HG03378 (cell line): Measurements from ENCODE around the gene THAP2.
"Not testable (repeated sequence)": the region's sequence is repeated elsewhere in the genome, so short reads cannot be mapped to it uniquely, and the experiment has no call there.

Experiments
- ATAC-seq: cut with Tn5 transposase; IDR thresholded peaks from one replicate; pipeline ENCODE4 v1.9.1; 2021; ENCODE audit warnings: mild to moderate bottlenecking, moderate library complexity; ENCODE audit not compliant: unreplicated experiment

The THAP2 gene

GRCh38 chr12:71661977-71662530 lies 2.0 kb upstream of the THAP2 start:
- ATAC-seq = no peak

DNA sequence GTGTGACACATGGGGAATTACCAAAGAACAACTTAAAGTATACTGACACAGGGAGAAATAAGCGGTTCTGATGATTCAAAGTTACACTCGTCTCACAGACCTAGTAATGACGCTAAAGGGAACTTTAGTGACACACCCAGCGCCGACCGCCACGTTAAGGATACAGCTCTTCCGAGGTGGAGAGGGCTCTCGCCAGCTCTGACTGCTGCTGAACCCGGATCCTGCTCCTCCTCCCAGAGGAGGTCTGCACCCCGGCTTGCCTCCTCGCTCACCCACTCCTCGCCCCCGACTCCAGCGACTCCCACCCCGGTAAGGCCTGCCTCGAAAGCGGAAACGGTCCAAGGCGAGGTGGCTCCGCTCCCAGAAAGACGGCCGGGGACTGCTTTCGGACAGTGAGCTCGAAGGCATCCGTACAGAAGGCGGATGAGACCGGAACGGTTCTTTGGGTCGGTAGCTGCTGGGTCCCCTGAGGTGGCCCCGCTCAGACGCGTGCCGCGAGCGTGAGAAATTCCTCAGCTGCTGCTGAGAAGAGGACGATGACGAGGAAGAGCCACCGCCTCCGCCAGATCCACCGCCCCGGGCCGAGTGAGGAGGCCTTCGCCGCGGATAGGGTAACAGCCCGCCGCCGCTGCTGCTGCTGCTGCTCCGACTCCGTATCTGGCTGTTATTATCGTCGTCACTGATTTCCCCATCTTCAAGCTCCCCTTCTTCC lies 1.1 kb upstream of the THAP2 start:
- peak; percentile 27 for ATAC-seq

- ATAC-seq = peak; percentile 8
Measured at GRCh38 chr12:71664411-71665089, 449 bp downstream of the THAP2 start.

DNA sequence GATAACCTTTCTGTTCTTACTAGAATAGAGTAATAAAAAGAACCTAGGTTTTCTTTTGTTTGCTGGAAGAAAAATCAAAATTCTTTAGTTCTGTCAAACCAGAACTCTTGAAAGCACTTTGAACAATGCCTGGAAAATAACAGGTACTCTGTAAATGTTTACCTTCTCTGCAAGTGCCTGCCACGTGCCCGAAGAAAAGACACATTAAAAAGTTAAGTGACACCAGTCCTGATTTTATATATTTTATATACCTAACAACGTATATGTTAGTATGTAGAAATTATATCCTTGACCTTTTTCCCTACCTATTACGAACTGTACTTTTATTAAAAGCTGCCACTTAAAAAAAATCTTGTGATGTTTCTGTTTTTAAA lies 976 bp downstream of the THAP2 start:
- no peak for ATAC-seq

DNA sequence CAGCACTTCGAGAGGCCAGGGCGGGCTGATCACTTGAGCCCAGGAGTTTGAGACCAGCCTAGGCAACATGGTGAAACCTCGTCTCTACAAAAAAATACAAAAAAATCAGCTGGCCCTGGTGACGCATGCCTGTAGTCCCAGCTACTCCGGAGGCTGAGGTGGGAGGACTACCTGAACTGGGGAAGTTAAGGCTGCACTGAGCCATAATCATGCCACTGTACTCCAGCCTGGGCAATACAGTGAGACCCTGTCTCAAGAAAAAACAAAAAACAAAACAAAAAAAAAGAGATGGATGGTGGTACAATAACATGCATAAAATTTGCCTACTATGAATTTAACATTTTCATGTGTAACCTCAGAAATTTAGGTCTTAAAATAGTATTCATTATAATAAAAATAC lies 2.2 kb downstream of the THAP2 start:
- no peak for ATAC-seq

GRCh38 chr12:71671311-71671710 lies 7.2 kb downstream of the THAP2 start:
- no peak for ATAC-seq

DNA sequence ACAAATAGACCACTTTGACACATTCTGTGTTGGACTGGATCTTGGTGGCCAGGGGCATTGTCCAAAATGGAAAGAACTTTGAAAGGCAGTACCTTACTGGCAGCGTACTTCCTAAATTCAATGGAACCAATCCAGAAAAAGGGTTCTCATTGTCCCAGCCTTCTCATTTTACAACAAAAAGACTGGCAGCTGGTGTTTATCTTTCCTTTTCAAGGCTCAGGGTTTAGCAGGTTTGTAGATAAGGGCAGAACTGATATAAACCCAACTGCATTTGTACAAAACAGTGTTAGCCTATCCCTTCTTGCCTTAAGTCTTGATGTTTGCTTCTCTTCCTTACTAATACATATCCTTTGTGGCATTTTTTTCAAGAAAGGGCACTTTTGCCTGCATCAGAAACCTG lies 7.7 kb downstream of the THAP2 start:
- no peak for ATAC-seq

- ATAC-seq = no peak
Measured at GRCh38 chr12:71682466-71682865, 18.4 kb downstream of the THAP2 start.

DNA sequence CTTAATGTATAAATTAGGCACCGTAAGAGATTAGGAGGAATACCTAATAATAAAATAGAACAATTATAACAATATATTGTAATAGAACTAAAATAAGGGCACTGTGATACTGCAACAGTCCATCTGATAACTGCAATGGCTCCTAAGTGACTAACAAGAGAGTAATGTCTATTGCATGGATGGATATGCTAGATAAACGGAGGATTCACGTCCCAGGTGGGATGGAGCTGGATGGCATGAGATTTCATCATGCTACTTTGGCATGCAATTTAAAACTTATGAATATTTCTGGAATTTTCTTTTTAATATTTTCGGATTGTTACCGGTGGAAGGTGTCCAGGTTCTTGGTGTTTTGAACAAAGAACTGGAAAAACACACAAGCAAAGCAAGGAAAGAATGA lies 19.5 kb downstream of the THAP2 start:
- ATAC-seq = no peak

- no peak for ATAC-seq
Measured at GRCh38 chr12:71684081-71684480, 20.0 kb downstream of the THAP2 start.

- no peak for ATAC-seq
Measured at GRCh38 chr12:71685312-71685906, 21.3 kb downstream of the THAP2 start.

- ATAC-seq = peak; percentile 77
Measured at GRCh38 chr12:71685914-71686657, 22.0 kb downstream of the THAP2 start, which contains the start of gene TMEM19. Gene TMEM19, plus strand, starts transcription at chr12:71686082. Its CDS starts 599 bp downstream, at chr12:71686681.

GRCh38 chr12:71686658-71687025 lies 22.5 kb downstream of the THAP2 start:
- no peak for ATAC-seq

- ATAC-seq = not testable (repeated sequence)
Measured at GRCh38 chr12:71687172-71687571, 23.1 kb downstream of the THAP2 start.

DNA sequence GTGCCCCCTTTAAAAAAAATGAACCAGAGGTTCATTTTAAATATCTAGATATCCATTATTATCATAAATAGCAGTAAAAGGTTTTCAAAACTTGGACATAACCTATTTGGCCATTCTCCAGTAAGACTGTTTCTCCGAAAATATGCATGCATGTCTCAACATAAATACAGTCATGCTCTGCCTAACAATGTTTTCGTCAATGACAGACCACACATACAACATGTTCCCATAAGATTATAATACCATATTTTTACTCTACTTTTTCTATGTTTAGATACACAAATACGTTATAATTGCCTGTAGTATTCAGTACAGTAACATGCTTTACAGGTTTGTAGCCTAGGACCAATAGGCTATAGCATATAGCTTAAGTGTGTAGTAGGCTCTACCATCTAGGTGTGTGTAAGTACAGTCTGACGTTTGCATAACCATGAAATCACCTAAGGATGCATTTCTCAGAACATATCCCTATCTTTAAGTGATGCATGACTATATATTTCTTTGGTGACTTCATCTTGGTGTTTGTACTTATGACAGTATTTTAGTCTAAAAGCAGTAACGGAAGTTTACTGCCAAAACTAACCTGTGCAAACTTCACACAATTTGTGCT lies 25.0 kb downstream of the THAP2 start:
- no peak for ATAC-seq

DNA sequence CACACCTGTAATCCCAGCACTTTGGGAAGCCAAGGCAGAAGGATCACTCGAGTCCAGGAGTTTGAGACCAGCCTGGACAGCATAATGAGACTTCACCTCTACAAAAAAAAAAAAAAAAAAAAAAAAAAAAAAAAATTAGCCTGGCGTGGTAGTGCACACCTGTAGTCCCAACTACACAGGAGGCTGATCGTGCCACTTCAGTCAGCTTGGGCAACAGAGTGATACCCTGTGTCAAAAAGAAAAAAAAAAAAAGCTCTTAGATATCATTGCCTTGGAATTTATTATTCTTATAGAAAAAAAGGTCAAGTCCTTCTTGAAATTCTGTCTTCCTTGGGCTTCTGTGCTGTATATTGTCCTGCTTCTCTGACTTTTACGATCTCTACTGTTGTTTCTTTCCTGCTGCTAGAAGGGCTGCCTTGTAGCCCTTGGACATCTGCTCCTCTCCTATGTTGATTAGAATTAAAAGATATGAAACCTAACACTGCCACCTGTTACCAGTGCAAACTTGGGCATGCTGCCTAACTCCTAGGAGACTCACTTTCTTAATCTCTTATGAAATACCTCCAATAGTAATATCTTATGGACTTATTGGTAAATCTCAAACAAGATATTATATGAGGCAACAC lies 27.5 kb downstream of the THAP2 start:
- ATAC-seq = no peak

DNA sequence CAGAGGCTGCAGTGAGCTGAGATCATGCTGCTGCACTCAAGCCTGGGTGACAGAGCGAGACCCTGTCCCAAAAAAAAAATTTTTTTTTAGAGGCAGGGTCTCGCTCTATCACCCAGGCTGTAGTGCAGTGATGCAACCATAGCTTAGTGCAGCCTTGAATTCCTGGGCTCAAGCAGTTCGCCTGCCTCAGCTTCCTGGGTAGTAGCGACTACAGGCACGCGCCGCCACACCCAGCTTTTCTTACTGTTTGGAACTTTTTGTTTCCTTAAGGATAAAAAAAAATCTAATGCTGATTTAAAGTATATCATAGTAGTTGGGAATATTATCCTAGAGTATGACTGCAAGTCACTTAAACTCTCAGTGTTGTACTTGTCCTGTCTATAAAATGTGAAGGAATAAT lies 29.0 kb downstream of the THAP2 start:
- no peak for ATAC-seq

DNA sequence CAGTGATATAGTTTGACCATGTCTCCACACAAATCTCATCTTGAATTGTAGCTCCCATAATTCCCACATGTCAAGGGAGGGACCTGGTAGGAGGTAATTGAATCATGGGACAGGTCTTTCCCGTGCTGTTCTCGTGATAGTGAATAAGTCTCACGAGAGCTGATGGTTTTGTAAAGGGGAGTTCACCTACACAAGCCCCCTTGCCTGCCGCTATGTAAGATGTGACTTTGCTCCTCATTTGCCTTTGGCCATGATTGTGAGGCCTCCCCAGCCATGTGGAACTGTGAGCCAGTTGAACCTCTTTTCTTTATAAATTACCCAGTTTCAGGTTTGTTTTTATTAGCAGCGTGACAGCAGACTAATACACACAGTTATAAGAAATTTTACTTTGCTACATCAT lies 29.6 kb downstream of the THAP2 start:
- ATAC-seq = peak; percentile 1

- ATAC-seq = peak; percentile 91
Measured at GRCh38 chr12:71694099-71694820, 30.2 kb downstream of the THAP2 start.

GRCh38 chr12:71695782-71696181 lies 31.7 kb downstream of the THAP2 start:
- ATAC-seq = no peak
